SJCRH30 (cell line): ENCODE measurements around the gene WDFY1. TPM values are rescaled to one million over a fixed set of nuclear protein-coding genes. Genes with fewer than 3 reads are reported as not detected.

Experiments
- DNase-seq, 2 experiments: peaks; one replicate each; pipeline ENCODE4 v3.0.0-alpha.2; 2015 to 2020
- H3K27ac ChIP-seq: fragments of 250-450 bp; sonication (Bioruptor Pico); 2 replicates; pipeline ENCODE4 v1.5.1; 2020; ENCODE audit warnings: mild to moderate bottlenecking, moderate library complexity
- H3K27me3 ChIP-seq: fragments of 250-450 bp; sonication (Bioruptor Pico); 2 replicates; pipeline ENCODE4 v1.5.1; 2020; ENCODE audit warnings: mild to moderate bottlenecking, moderate library complexity
- H3K36me3 ChIP-seq: fragments of 250-450 bp; sonication (Bioruptor Pico); 2 replicates; pipeline ENCODE4 v1.5.1; 2020; ENCODE audit warnings: mild to moderate bottlenecking, moderate library complexity
- H3K4me1 ChIP-seq: fragments of 250-450 bp; sonication (Bioruptor Pico); 2 replicates; pipeline ENCODE4 v1.5.1; 2020; ENCODE audit warnings: mild to moderate bottlenecking, moderate library complexity
- H3K4me3 ChIP-seq: fragments of 250-450 bp; sonication (Bioruptor Pico); 2 replicates; pipeline ENCODE4 v1.5.1; 2020; ENCODE audit warnings: mild to moderate bottlenecking, moderate library complexity
- H3K9me3 ChIP-seq: fragments of 250-450 bp; sonication (Bioruptor Pico); replicated peaks from 2 replicates; pipeline ENCODE4 v1.5.1; 2020; ENCODE audit warnings: mild to moderate bottlenecking, moderate library complexity
- total RNA-seq: library from RNA; depleted of rRNA; stranded (reverse); fragments of >200 nt; shearing (Covaris generic); gene quantifications from 2 replicates; pipeline ENCODE4 v1.2.3, GENCODE V29; 2014; rRNA removed

The WDFY1 gene, protein sequence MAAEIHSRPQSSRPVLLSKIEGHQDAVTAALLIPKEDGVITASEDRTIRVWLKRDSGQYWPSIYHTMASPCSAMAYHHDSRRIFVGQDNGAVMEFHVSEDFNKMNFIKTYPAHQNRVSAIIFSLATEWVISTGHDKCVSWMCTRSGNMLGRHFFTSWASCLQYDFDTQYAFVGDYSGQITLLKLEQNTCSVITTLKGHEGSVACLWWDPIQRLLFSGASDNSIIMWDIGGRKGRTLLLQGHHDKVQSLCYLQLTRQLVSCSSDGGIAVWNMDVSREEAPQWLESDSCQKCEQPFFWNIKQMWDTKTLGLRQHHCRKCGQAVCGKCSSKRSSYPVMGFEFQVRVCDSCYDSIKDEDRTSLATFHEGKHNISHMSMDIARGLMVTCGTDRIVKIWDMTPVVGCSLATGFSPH
- 76.8 and 82.0 TPM in 2 replicates for total RNA-seq

DNA sequence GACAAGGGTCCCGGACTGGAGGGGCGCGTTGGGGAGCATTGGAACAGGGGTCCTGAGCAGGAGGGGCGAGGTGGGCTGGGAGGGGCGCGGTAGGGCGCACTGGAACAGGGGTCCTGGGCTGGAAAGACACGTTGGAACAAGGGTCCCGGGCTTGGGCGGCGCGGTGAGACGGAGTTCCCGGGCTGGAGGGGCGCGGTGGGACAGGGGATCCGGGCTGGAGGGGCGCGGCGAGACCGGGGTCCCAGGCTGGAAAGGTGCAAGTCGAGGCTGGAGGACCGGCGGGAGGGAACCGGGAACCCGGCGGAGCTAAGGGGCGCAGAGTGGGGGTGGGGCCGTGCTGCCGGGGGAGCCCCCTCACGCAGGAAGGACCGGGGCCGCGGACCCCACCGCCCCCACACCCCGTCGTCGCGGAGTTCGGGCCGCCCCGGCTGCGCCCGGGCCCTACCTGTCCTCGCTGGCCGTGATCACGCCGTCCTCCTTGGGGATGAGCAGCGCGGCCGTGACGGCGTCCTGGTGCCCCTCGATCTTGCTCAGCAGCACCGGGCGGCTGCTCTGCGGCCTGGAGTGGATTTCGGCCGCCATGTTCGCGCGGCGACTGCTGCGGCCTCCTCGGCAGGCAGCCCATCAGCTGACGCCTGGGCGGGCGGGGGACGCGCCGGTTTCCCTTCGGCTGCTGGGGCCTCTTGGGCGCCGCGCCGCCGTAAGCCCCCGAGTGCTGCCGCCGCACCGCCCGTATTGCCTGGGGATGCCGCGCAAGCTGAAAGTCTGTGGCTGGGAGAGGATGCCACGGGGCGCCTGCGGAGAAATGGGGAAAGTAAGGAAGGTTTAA lies at the start of gene WDFY1:
TSS of gene WDFY1 (minus strand) at position 633 of the 829 bp plus-strand sequence. CDS start at position 582, 51 bp downstream.
- Histone ChIP-seq H3K27me3 (no peaks in the 10 kb centered on the region), H3K36me3 (no peaks in the 10 kb centered on the region; the same call in 1 of the 2 replicates), H3K9me3 (no peaks in the 10 kb centered on the region), H3K27ac (peak within 1 kb of the TSS; percentile 67), H3K4me3 (peak within 1 kb of the TSS; percentile 94), H3K4me1 (peaks cover 7% of the 10 kb centered on the region)
- DNase-seq = peak; percentile 89 to 92

DNA sequence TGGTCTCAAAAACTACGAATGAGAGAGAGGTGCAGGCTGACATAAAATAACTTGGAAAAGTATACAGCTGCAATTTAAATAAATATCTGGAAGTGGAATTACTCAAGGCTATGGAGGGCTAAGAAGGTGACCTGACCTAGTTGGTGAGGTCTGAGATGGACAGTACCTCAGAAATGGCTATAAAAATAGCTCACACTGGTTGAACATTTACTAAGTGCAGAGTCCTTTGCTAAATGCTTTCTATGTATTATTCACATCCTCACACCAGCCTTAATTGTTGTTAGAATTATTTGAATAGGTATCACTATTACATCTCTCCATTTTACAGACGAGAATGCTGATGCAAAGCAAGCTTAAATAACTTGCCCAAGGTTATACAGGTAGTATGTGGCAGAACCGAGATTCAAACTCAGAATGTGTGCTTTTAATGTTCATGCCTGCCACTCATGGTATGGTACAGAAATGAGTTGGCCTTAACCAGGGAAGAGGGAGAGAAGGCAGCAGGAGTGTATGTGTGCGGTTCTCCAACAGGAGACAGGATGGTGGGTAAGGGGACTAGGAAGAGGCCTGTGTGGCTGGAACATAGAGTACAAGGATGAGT lies 49.5 kb upstream of the WDFY1 start:
- no peak overlapping the region for H3K4me3 ChIP-seq
- no peaks in the 10 kb centered on the region for H3K4me1 ChIP-seq
- H3K27me3 ChIP-seq = no peaks in the 10 kb centered on the region
- H3K36me3 ChIP-seq = peaks cover 7% of the 10 kb centered on the region
- DNase-seq = no peak
- H3K9me3 ChIP-seq = no peaks in the 10 kb centered on the region
- no peak overlapping the region for H3K27ac ChIP-seq

DNA sequence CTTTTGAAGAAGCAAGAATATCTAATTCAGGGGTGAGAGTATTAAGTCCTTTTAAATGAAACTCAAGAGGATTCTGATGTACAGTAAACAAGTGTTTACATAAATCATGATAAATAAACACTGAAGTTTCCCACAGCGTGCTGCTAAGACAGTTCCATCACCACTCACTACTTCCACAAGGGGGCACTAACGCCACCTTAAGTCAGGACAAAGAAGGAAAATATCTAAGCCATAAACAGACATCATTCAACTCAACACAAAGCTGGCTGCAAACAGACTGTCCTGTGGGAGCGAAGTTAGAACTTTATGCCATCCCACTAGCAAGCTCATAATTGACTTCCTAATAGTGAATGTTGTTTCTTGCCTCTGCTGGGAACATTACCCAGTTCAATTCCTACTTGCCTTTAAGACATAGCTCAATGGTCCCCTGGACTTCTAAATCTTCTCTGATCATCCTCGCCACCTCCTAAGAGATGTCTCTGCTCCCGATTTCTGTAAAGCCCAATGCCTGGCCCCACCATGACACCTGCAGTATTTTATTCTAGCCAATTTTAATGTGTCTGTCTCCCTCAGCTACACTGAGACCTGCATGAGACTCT lies 48.6 kb upstream of the WDFY1 start:
- no peaks in the 10 kb centered on the region for H3K27me3 ChIP-seq
- no peaks in the 10 kb centered on the region for H3K4me1 ChIP-seq
- no peak overlapping the region for H3K4me3 ChIP-seq
- H3K9me3 ChIP-seq = no peaks in the 10 kb centered on the region
- H3K27ac ChIP-seq = no peak overlapping the region
- peak; percentile 68 to 84 for DNase-seq
- H3K36me3 ChIP-seq = peaks cover under 1% of the 10 kb centered on the region; the same call in 1 of the 2 replicates

DNA sequence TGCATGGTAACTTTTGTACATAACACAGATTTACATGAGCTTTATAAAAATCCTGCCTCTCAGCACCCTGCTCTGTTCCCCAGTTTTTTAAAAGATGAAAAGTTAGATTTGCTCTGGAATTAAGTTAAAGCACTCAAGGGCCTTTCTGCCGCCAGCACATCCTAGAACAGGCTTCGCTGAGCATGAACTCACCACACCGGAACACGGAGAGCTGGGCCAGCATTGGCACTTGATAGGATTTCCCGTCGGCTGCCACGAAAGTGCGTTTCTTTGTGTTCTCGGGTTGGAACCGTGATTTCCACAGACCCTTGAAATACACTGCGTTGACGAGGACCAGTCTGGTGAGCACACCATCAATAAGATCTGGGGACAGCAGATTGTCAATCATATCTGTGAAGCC lies 46.5 kb upstream of the WDFY1 start:
- H3K9me3 ChIP-seq = no peaks in the 10 kb centered on the region
- no peak overlapping the region for H3K27ac ChIP-seq
- H3K4me3 ChIP-seq = no peak overlapping the region
- no peaks in the 10 kb centered on the region for H3K4me1 ChIP-seq
- no peak for DNase-seq
- H3K27me3 ChIP-seq = no peaks in the 10 kb centered on the region
- 0 out of 2 replicates have a peak, but pooled peaks cover 3% of the 10 kb centered on the region for H3K36me3 ChIP-seq

DNA sequence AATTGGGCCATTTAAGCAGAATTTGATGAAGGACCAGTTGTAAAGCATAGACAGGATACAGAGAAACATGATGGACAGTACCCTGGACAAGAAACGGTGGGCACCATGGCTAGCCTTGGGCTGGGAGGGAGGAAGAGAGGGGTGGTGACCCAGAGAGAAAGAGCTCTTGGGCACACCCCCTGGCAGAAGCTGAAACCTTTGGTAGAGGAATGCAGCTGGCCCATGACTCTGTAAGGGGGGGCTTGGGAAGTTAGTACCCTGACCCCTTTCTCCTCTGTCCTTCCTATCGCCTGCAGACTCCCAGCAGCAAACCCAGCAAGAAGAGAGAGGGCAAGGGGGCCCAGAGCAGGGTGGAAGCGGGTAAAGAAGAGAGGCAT lies 44.7 kb upstream of the WDFY1 start:
- no peaks in the 10 kb centered on the region for H3K9me3 ChIP-seq
- H3K36me3 ChIP-seq = 0 out of 2 replicates have a peak, but pooled peaks cover 6% of the 10 kb centered on the region
- H3K27ac ChIP-seq = no peak overlapping the region
- H3K4me1 ChIP-seq = no peaks in the 10 kb centered on the region
- H3K27me3 ChIP-seq = no peaks in the 10 kb centered on the region
- no peak overlapping the region for H3K4me3 ChIP-seq
- DNase-seq = no peak

DNA sequence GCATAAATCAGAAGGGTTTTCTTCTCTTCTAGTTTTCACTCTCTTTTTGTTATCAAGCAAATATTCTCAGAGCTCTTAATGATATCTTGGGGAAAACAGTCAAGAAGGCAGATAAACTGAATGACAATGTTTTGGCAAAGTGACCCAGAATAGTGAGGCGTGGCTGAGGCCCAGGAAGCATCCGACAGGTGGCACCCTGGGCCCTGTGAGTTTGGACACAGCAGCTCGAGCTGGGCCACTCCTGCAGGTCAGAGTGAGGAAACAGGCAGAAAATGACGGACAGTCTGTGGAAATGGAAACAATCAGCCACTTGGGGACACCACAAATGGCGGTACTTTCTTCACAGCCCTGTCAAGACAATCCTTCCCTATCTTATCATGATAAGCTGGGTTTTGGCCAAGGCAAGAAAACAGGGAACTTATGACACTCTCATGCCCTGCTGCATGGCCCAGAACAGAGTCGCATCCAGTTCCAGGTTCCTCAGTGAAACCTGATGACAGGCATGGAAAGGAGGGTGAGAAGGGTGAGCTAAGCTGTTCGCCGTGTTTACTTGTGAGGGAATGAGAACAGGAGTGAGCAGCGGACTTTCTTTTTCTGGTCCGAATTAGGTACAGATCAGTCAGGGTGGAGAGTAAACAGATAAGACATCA lies 44.2 kb upstream of the WDFY1 start:
- Histone ChIP-seq H3K9me3 (no peaks in the 10 kb centered on the region), H3K27me3 (no peaks in the 10 kb centered on the region), H3K27ac (no peak overlapping the region), H3K4me1 (no peaks in the 10 kb centered on the region), H3K36me3 (peaks cover 9% of the 10 kb centered on the region), H3K4me3 (no peak overlapping the region)
- no peak for DNase-seq

DNA sequence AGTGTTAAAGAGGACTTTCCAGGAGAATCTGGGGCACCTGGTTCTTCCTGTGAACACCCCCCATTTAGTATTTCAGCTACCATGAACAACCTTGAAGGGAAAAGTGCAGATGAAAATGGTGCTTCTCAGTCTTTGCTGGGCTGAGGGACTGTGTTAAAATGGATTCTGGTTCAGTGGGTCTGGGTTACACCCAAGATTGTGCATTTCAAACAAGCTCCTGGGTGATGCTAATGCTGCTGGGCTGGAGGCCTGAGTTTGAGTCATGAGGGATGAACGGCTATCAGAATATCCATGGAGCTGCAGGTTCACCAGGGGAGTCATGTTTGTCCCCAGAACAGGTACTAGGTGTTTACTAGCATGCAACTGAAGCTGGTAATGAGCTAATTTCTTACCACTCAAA lies 36.1 kb upstream of the WDFY1 start:
- Histone ChIP-seq H3K27ac (no peak overlapping the region), H3K4me1 (peaks cover 41% of the 10 kb centered on the region), H3K4me3 (no peak overlapping the region), H3K36me3 (peaks cover 24% of the 10 kb centered on the region), H3K9me3 (no peaks in the 10 kb centered on the region), H3K27me3 (no peaks in the 10 kb centered on the region)
- no peak for DNase-seq

DNA sequence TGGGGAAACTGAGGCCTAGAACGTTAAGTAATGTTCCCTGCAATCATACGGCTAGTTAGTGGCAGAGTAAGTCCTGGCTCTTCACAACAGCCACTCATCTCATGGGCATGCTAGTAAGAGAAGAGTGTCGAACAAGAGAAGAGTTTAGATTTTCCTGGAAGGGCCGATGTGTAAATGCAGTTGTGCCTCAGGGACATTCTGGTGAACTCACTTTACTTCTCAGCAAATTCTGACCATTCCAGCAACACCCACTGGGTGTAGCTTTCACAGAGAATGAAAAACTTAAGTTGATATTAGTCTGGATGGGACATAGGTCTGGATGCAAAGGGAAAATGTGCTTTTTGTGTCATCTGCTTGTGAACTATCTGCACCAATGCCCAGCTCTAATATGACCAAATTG lies 35.7 kb upstream of the WDFY1 start:
- Histone ChIP-seq H3K27me3 (no peaks in the 10 kb centered on the region), H3K27ac (peak overlapping the region; percentile 64), H3K9me3 (no peaks in the 10 kb centered on the region), H3K4me1 (peaks cover 46% of the 10 kb centered on the region), H3K36me3 (peaks cover 23% of the 10 kb centered on the region), H3K4me3 (no peak overlapping the region)
- no peak for DNase-seq

DNA sequence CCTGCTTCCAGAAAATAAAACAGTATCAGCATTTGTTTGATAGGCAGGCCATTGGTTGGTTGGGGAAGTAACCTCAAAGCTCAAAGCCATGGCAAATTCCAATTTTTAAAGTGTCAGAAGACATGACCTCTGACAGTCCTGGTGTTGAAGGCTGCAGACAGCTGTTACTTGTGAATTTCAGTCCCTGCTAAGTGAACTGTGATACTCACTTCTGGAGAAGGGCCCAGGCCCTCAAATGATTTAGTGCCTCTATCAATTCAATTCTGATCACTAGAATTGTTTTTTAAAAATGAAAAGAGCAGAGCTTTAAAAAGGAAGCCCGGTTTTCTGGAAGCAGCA lies 35.2 kb upstream of the WDFY1 start:
- no peaks in the 10 kb centered on the region for H3K9me3 ChIP-seq
- H3K27me3 ChIP-seq = no peaks in the 10 kb centered on the region
- H3K27ac ChIP-seq = peak overlapping the region; percentile 64
- DNase-seq = peak; percentile 50 to 68
- peaks cover 22% of the 10 kb centered on the region for H3K36me3 ChIP-seq
- H3K4me1 ChIP-seq = peaks cover 47% of the 10 kb centered on the region
- no peak overlapping the region for H3K4me3 ChIP-seq

DNA sequence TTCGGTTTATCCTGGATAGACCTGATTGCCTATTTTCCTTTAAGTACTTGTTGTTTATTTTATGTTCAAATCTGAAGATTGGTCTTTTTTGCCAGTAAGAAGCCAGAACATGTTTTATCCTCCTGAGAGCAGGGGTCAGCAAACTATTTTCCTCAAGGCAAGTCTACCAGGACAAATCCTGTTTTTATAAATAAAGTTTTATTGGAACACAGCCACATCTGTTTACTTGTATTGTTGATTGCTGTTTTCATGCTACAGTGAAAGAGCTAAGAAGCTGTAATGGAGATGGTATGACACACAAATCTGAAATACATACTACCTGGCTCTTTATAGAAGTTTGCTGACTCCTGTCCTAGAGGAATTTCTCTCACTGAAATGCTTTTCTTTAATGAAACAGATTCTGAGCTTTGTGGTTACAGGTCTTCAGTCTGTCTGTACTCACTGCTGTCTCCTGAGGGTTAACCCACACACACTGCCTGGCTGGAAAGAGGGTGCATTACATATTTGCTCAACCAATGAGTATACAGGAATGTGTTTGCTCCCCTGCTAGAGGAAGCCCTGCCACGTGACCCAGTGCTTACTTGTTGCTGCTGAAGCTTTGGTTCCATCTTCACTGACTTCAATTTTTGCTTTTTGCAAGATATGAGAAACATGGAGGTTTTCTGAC lies 34.7 kb upstream of the WDFY1 start:
- Histone ChIP-seq H3K36me3 (peaks cover 22% of the 10 kb centered on the region), H3K27me3 (no peaks in the 10 kb centered on the region), H3K27ac (peak overlapping the region; percentile 64), H3K4me1 (peaks cover 47% of the 10 kb centered on the region), H3K9me3 (no peaks in the 10 kb centered on the region), H3K4me3 (no peak overlapping the region)
- peak; percentile 75 to 79 for DNase-seq

DNA sequence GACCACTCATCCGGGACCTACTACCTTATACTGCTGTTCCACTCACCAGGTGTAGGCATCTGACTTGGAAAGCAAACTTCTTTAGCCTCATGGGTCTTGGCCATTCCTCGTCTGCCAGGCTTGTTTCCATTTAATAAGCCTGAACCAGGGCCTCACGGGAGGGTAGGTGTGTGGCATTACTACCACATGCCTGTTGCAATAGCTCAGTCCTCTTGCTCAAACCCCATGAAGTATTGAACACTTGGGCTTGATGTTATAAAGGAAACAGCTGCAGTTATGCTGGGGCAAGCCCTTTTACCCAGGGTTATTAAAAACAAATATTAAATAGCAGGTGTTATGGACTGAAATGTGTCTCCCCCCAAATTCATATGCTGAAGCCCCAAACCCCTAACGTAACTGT lies 33.3 kb upstream of the WDFY1 start:
- H3K27ac ChIP-seq = no peak overlapping the region
- no peaks in the 10 kb centered on the region for H3K9me3 ChIP-seq
- peaks cover 47% of the 10 kb centered on the region for H3K4me1 ChIP-seq
- H3K4me3 ChIP-seq = no peak overlapping the region
- H3K36me3 ChIP-seq = peaks cover 11% of the 10 kb centered on the region
- DNase-seq = no peak
- no peaks in the 10 kb centered on the region for H3K27me3 ChIP-seq

DNA sequence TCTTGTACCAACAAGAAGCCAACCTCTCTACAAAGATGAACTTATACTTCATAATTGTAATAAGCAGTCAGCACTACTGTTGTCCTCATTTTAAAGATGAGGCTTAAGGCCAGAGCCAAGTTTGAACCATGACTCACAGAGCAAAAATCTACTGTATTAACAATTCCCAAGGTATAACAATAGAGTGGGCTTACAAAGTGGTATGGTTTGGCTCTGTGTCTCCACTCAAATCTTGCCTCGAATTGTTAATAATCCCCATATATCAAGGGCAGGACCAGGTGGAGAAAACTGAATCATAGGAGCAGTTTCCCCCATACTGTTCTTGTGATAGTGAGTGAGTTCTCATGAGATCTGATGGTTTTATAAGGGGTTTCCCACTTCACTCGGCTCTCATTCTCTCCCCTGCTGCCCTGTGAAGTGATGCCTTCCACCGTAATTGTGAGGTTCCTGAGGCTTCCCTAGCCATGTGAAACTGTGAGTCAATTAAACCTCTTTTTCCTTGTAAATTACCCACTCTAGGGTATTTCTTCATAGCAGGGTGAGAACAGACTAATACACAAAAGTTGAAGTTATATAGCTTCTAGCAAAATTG lies 31.6 kb upstream of the WDFY1 start:
- Histone ChIP-seq H3K4me3 (no peak overlapping the region), H3K27me3 (no peaks in the 10 kb centered on the region), H3K36me3 (peaks cover 11% of the 10 kb centered on the region; the same call in 1 of the 2 replicates), H3K4me1 (peaks cover 47% of the 10 kb centered on the region), H3K27ac (peak overlapping the region; percentile 62), H3K9me3 (no peaks in the 10 kb centered on the region)
- peak; percentile 39 to 68 for DNase-seq

DNA sequence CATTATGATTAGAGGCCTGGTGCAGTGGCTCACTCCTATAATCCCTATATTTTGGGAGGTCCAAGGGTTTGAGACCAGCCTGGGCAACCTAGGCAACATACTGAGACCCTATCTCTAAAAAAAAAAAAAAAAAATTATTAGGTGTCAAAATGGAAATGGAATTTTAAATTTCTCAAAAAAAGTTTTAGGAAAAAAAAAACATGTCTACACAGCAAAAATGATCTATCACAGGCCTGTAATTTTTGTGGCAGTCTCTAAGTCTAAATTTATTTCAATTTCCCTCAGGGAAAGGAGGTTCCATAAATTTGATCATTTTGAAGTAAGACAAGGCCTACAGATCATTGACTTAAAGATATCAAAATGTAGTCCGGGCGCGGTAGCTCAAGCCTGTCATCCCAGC lies 28.5 kb upstream of the WDFY1 start:
- DNase-seq = no peak
- Histone ChIP-seq H3K4me1 (peaks cover 23% of the 10 kb centered on the region), H3K36me3 (peaks cover 4% of the 10 kb centered on the region; the same call in 1 of the 2 replicates), H3K27me3 (no peaks in the 10 kb centered on the region), H3K27ac (no peak overlapping the region), H3K4me3 (no peak overlapping the region), H3K9me3 (no peaks in the 10 kb centered on the region)
